Mucosa of stomach (tissue), 1 donor: ENCODE data around the gene ZNF749.
A peak's percentile ranks its signal among the peaks of the same experiment; 100 is the strongest.
"Not testable (repeated sequence)": the region's sequence is repeated elsewhere in the genome, so short reads cannot be mapped to it uniquely, and the experiment has no call there.

ENCODE experiments used
- H3K27me3 ChIP-seq: one replicate; pipeline ENCODE4 v1.7.0; 2013; ENCODE audit warnings: mild to moderate bottlenecking, low read length; ENCODE audit not compliant: control insufficient read depth, insufficient read depth
- H3K36me3 ChIP-seq: one replicate; pipeline ENCODE4 v1.7.0; 2013; ENCODE audit warnings: low read length; ENCODE audit not compliant: control insufficient read depth, insufficient read depth
- H3K4me1 ChIP-seq: one replicate; pipeline ENCODE4 v1.7.0; 2013; ENCODE audit warnings: mild to moderate bottlenecking, low read length; ENCODE audit not compliant: control insufficient read depth, insufficient read depth
- H3K4me3 ChIP-seq: one replicate; pipeline ENCODE4 v1.7.0; 2013; ENCODE audit warnings: low read length
- H3K9ac ChIP-seq: one replicate; pipeline ENCODE4 v1.7.0; 2013; ENCODE audit warnings: mild to moderate bottlenecking, low read length, moderate library complexity
- H3K9me3 ChIP-seq: one replicate; pipeline ENCODE4 v1.7.0; 2013; ENCODE audit warnings: mild to moderate bottlenecking, low read length, moderate library complexity; ENCODE audit not compliant: control insufficient read depth
- donor health status: Pancreatic carcinoma.

The ZNF749 gene

DNA sequence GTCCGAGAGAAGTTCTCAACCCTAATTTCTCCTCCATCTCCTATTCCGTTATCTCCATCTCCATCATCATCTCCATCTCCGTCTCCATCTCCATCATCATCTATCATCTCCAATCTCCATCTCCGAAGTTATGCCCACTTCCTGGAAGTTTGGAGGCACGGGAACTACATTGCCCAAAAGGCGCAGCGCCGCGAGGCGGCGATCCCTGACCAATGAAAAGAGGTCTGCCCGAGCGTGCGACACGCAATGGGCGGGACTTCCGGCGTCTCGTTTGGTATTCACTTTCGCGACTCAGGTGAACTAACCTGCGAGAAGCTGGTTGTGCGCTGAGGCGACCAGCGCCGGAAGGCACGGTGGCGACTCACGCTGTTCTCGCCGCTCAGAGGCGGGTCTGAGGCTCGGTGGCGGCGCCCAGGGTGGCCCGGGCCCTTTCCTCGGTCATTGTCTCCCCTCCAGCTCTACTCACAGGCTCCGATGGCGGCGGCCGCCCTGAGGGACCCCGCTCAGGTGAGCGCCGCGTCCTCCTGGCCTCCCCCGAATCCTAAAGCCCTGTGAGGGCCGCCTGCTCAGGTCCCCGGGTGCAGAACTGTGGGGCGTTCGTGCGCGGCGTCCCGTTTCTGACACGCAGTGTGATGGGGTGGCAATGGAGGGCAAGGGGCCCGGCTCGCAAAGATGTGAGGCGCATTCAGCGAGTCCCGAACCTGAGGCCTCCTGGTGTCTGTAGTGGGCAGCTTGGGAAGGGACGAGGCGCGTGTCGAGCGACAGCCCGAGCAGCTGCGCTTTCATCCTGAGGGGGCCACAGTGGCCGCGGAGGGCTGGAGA lies 52.6 kb downstream of the ZNF749 start, which contains the start of gene ZNF419:
TSS of gene ZNF419 (plus strand) at position 274 of the 822 bp plus-strand sequence. CDS start at position 475, 201 bp downstream.
- Histone ChIP-seq H3K9ac (peak within 1 kb of the TSS; percentile 84), H3K4me3 (peak within 1 kb of the TSS; percentile 54)
- not testable (repeated sequence) for H3K9me3 ChIP-seq, H3K27me3 ChIP-seq, H3K36me3 ChIP-seq, H3K4me1 ChIP-seq

DNA sequence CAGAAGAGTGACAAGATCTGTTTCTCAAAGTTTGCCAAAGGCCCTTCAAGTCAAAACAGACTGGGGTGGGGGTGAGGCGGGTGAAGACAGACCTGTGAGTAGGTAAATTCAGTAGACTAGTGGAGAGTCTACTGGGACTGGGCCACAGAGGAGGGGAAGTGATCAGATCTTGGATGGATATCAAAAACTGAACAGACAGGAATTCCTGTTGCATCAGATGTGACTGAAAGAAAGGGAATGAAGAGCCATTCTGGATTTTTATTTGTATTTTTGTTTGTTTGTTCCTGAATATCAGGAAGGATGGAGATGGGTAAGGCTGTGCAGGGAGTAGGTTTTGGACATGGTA lies 53.1 kb downstream of the ZNF749 start:
- not testable (repeated sequence) for H3K4me1 ChIP-seq, H3K36me3 ChIP-seq, H3K27me3 ChIP-seq, H3K9me3 ChIP-seq, H3K4me3 ChIP-seq, H3K9ac ChIP-seq
